Naive thymus-derived CD8-positive, alpha-beta T cell (primary cell): Measurements from ENCODE around the gene TRPV2. TPM values are rescaled to one million over a fixed set of nuclear protein-coding genes. Genes with fewer than 3 reads are reported as not detected.
"Not testable (repeated sequence)": the region's sequence is repeated elsewhere in the genome, so short reads cannot be mapped to it uniquely, and the experiment has no call there.

Experiments used
- ATAC-seq, 2 donors: fragments of 150-1000 bp; cut with Tn5 transposase in 1 of 2; sonication (Bioruptor Pico), chemical (Tn5 transposase) in 1 of 2; 1 replicate in 1 of 2; 2 replicates in 1 of 2; pipeline ENCODE4 v1.10.0; 2021; ENCODE audit warnings: mild to moderate bottlenecking in 2 of 2, moderate library complexity in 2 of 2
- POLR2A ChIA-PET: fragments of 350-600 bp; sonication (Branson Sonifier 250); formaldehyde crosslinking; loops from one replicate; lab custom pipeline; 2021; ENCODE audit warnings: antibody characterized with exemption; lab: Charles Lee
- DNase-seq, 10 donors: peaks; one replicate each; pipeline versions ENCODE4 v3.0.0 to v3.0.0-alpha.2; 2020 to 2022
- H3K27ac Mint-ChIP-seq, 10 donors: one replicate each; pipeline ENCODE4 v1.8.0; 2020 to 2022; ENCODE audit warnings: mild to moderate bottlenecking in 10 of 10, mixed read lengths in 10 of 10, moderate library complexity in 4 of 10, inconsistent platforms in 1 of 10
- H3K27me3 Mint-ChIP-seq, 5 donors: one replicate each; pipeline ENCODE4 v1.8.0; 2021 to 2022; ENCODE audit warnings: mixed read lengths in 5 of 5
- H3K36me3 Mint-ChIP-seq, 3 donors: one replicate each; pipeline ENCODE4 v1.8.0; 2020 to 2022; ENCODE audit warnings: mixed read lengths in 3 of 3, mild to moderate bottlenecking in 2 of 3, inconsistent platforms in 1 of 3
- H3K4me1 Mint-ChIP-seq, 4 donors: one replicate each; pipeline ENCODE4 v1.8.0; 2021 to 2022; ENCODE audit warnings: mixed read lengths in 4 of 4
- H3K4me3 Mint-ChIP-seq, 10 donors: one replicate each; pipeline ENCODE4 v1.8.0; 2020 to 2022; ENCODE audit warnings: mild to moderate bottlenecking in 10 of 10, mixed read lengths in 10 of 10, moderate library complexity in 6 of 10, inconsistent platforms in 1 of 10
- H3K9me3 Mint-ChIP-seq, 9 donors: one replicate each; pipeline ENCODE4 v1.8.0; 2020 to 2022; ENCODE audit warnings: mixed read lengths in 9 of 9, mild to moderate bottlenecking in 3 of 9, inconsistent platforms in 1 of 9, moderate library complexity in 1 of 9
- polyA plus RNA-seq, 3 donors: library from polyadenylated mRNA; unstranded; fragments of 300-500 nt; fragmentation: Illumina TruSeq; gene quantifications; one replicate each; pipeline ENCODE4 v1.2.3, GENCODE V29; 2021
- total RNA-seq, 8 experiments: library from RNA in 2 of 8; stranded (reverse) in 2 of 8; gene quantifications; one replicate each; pipeline ENCODE4 v1.2.3 and lab custom pipeline; 2021 to 2026

Gene TRPV2
- total and polyA plus RNA-seq, 5 experiments from 2014 or later, result 60.9 to 109 (median 87.0) TPM

GRCh38 chr17:16439303-16439791 is 24.0 kb downstream of the TRPV2 start:
- H3K4me3 Mint-ChIP-seq, result peak overlapping the region; percentile 98 to 100 (median 99)
- H3K36me3 Mint-ChIP-seq, result peaks cover 4 to 40% (median 13%) of the 10 kb centered on the region in 3 donors
- ATAC-seq, result peak; percentile 1 to 4
- peaks cover 42 to 63% (median 52%) of the 10 kb centered on the region in 4 donors for H3K4me1 Mint-ChIP-seq
- DNase-seq, result peak in 2 of 10 donors; percentile 25 to 35
- H3K9me3 Mint-ChIP-seq, result no peaks in the 10 kb centered on the region
- H3K27me3 Mint-ChIP-seq, result no peaks in the 10 kb centered on the region
- POLR2A ChIA-PET, result interaction anchor here (1.3 to 5.5 kb wide), 6 partner anchors 8 to 96 kb away, joined by 6 to 58 read pairs (median 10); partner anchors contain the start of genes TRPV2 and UBB
- H3K27ac Mint-ChIP-seq, result peak overlapping the region; percentile 90 to 99 (median 98)

- POLR2A ChIA-PET, result interaction anchor here (2.4 to 5.5 kb wide), 3 partner anchors 13 to 59 kb away, joined by 7 to 58 read pairs (median 34); partner anchors contain the start of genes TRPV2 and UBB
- no peaks in the 10 kb centered on the region for H3K9me3 Mint-ChIP-seq
- DNase-seq (peak in 6 of 10 donors; percentile 3 to 54 (median 32)), ATAC-seq (peak in 1 of 2 donors; percentile 29)
- H3K27me3 Mint-ChIP-seq, result no peaks in the 10 kb centered on the region
- peak overlapping the region; percentile 98 to 100 (median 99) for H3K4me3 Mint-ChIP-seq
- peaks cover 42 to 66% (median 52%) of the 10 kb centered on the region in 4 donors for H3K4me1 Mint-ChIP-seq
- H3K36me3 Mint-ChIP-seq, result peaks cover 4 to 45% (median 13%) of the 10 kb centered on the region in 3 donors
- peak overlapping the region; percentile 90 to 99 (median 98) for H3K27ac Mint-ChIP-seq
Measured at GRCh38 chr17:16439811-16440351, 24.5 kb downstream of the TRPV2 start.

GRCh38 chr17:16440354-16440753 is 25.0 kb downstream of the TRPV2 start:
- Mint-ChIP-seq H3K4me1 (peaks cover 41 to 64% (median 51%) of the 10 kb centered on the region in 4 donors), H3K36me3 (peaks cover 4 to 48% (median 13%) of the 10 kb centered on the region in 3 donors), H3K4me3 (peak overlapping the region; percentile 98 to 100 (median 99)), H3K27ac (peak overlapping the region; percentile 90 to 99 (median 98))
- not testable (repeated sequence) for DNase-seq, ATAC-seq, H3K9me3 Mint-ChIP-seq, H3K27me3 Mint-ChIP-seq
- POLR2A ChIA-PET, result interaction anchor here (0.6 to 5.5 kb wide), 5 partner anchors 12 to 173 kb away, joined by 3 to 58 read pairs (median 7); partner anchors contain the start of genes TRPV2 and UBB

- POLR2A ChIA-PET, result interaction anchor here (0.5 to 2.4 kb wide), 6 partner anchors 11 to 174 kb away, joined by 3 to 7 read pairs (median 3); no protein-coding TSS in a partner anchor
- Mint-ChIP-seq H3K4me3 (peak overlapping the region in 9 of 10 donors; percentile 22 to 100 (median 53)), H3K9me3 (no peaks in the 10 kb centered on the region), H3K36me3 (peaks cover 4 to 53% (median 13%) of the 10 kb centered on the region in 3 donors), H3K27ac (peak overlapping the region in 9 of 10 donors; percentile 22 to 99 (median 68)), H3K27me3 (no peaks in the 10 kb centered on the region), H3K4me1 (peaks cover 35 to 61% (median 50%) of the 10 kb centered on the region in 4 donors)
- ATAC-seq (no peak), DNase-seq (no peak)
Measured at GRCh38 chr17:16440901-16441629, 25.7 kb downstream of the TRPV2 start.

GRCh38 chr17:16442141-16442540 is 26.8 kb downstream of the TRPV2 start:
- Mint-ChIP-seq H3K36me3 (peaks cover 4 to 56% (median 13%) of the 10 kb centered on the region in 3 donors), H3K4me1 (peaks cover 34 to 62% (median 51%) of the 10 kb centered on the region in 4 donors), H3K27ac (peak overlapping the region in 9 of 10 donors; percentile 31 to 75 (median 56)), H3K27me3 (no peaks in the 10 kb centered on the region), H3K9me3 (no peaks in the 10 kb centered on the region), H3K4me3 (peak overlapping the region in 6 of 10 donors; percentile 7 to 100 (median 33))
- no peak for ATAC-seq
- no peak for DNase-seq
- POLR2A ChIA-PET, result interaction anchor here (0.5 to 1.5 kb wide), 4 partner anchors 17 to 89 kb away, joined by 3 to 4 read pairs (median 4); partner anchors contain the start of gene TRPV2

GRCh38 chr17:16442594-16443510 is 27.5 kb downstream of the TRPV2 start:
- Mint-ChIP-seq H3K4me3 (peak overlapping the region in 2 of 10 donors; percentile 29 to 45), H3K9me3 (no peaks in the 10 kb centered on the region), H3K36me3 (peaks cover 4 to 56% (median 13%) of the 10 kb centered on the region in 3 donors), H3K27ac (peak overlapping the region in 4 of 10 donors; percentile 33 to 71 (median 45)), H3K27me3 (no peaks in the 10 kb centered on the region), H3K4me1 (peaks cover 33 to 64% (median 53%) of the 10 kb centered on the region in 4 donors)
- ATAC-seq (no peak), DNase-seq (no peak)
- POLR2A ChIA-PET, result interaction anchor here (0.8 to 1.5 kb wide), 2 partner anchors 27 to 91 kb away, joined by 3 to 4 read pairs; partner anchors contain the start of gene TRPV2

GRCh38 chr17:16443511-16444257 is 28.3 kb downstream of the TRPV2 start:
- Mint-ChIP-seq H3K36me3 (peaks cover 4 to 62% (median 13%) of the 10 kb centered on the region in 3 donors), H3K4me3 (no peak overlapping the region), H3K4me1 (peaks cover 29 to 59% (median 46%) of the 10 kb centered on the region in 4 donors), H3K27me3 (no peaks in the 10 kb centered on the region), H3K27ac (no peak overlapping the region), H3K9me3 (no peaks in the 10 kb centered on the region)
- ATAC-seq (no peak), DNase-seq (no peak)
- POLR2A ChIA-PET, result interaction anchor here (0.8 to 1.5 kb wide), 2 partner anchors 28 to 91 kb away, joined by 3 to 4 read pairs; partner anchors contain the start of gene TRPV2

- H3K4me3 Mint-ChIP-seq, result no peak overlapping the region
- ATAC-seq, result no peak
- no peaks in the 10 kb centered on the region for H3K9me3 Mint-ChIP-seq
- no peak for DNase-seq
- POLR2A ChIA-PET, result no interaction called here
- H3K36me3 Mint-ChIP-seq, result peaks cover 4 to 62% (median 13%) of the 10 kb centered on the region in 3 donors
- no peaks in the 10 kb centered on the region for H3K27me3 Mint-ChIP-seq
- H3K27ac Mint-ChIP-seq, result peak overlapping the region in 3 of 10 donors; percentile 1 to 56 (median 49)
- peaks cover 27 to 62% (median 41%) of the 10 kb centered on the region in 4 donors for H3K4me1 Mint-ChIP-seq
Measured at GRCh38 chr17:16444258-16444886, 29.0 kb downstream of the TRPV2 start.

GRCh38 chr17:16446338-16446983 is 31.1 kb downstream of the TRPV2 start:
- Mint-ChIP-seq H3K27ac (peak overlapping the region in 5 of 10 donors; percentile 28 to 86 (median 63)), H3K4me1 (peaks cover 17 to 49% (median 25%) of the 10 kb centered on the region in 4 donors), H3K36me3 (peaks cover 4 to 51% (median 6%) of the 10 kb centered on the region in 3 donors), H3K9me3 (no peaks in the 10 kb centered on the region), H3K4me3 (no peak overlapping the region), H3K27me3 (no peaks in the 10 kb centered on the region)
- no peak for DNase-seq
- ATAC-seq, result no peak
- POLR2A ChIA-PET, result no interaction called here

GRCh38 chr17:16447676-16448075 is 32.3 kb downstream of the TRPV2 start:
- no peaks in the 10 kb centered on the region for H3K27me3 Mint-ChIP-seq
- POLR2A ChIA-PET, result interaction anchor here (1.2 kb wide), 1 partner anchor 9 kb away, joined by 6 read pairs; no protein-coding TSS in a partner anchor
- peak overlapping the region in 4 of 10 donors; percentile 8 to 28 (median 18) for H3K27ac Mint-ChIP-seq
- ATAC-seq, result no peak
- H3K36me3 Mint-ChIP-seq, result peaks cover 0 to 39% (median 0%) of the 10 kb centered on the region in 3 donors
- H3K4me1 Mint-ChIP-seq, result peaks cover 5 to 36% (median 16%) of the 10 kb centered on the region in 4 donors
- H3K9me3 Mint-ChIP-seq, result no peaks in the 10 kb centered on the region
- H3K4me3 Mint-ChIP-seq, result no peak overlapping the region
- no peak for DNase-seq
